Liver (tissue), 9 donors: Measurements from ENCODE around the gene TM7SF2. TPM values are rescaled to one million over a fixed set of nuclear protein-coding genes. Genes with fewer than 3 reads are reported as not detected.
A peak's percentile ranks its signal among the peaks of the same experiment; 100 is the strongest.

Experiments
- DNase-seq: peaks from one replicate; pipeline ENCODE4 v3.0.0-alpha.2; 2017; ENCODE audit warnings: low spot score
- H3K27ac ChIP-seq, 2 donors: one replicate each; pipeline ENCODE4 v1.7.0; 2013; ENCODE audit warnings: inconsistent platforms in 2 of 2, low read length in 2 of 2, control low read depth in 1 of 2, low read depth in 1 of 2, mild to moderate bottlenecking in 1 of 2
- H3K27me3 ChIP-seq, 4 donors: one replicate each; pipeline versions ENCODE4 v1.6.1 to v1.7.0; 2013; ENCODE audit warnings: low read length in 3 of 4, inconsistent platforms in 1 of 4, mild to moderate bottlenecking in 1 of 4, moderate library complexity in 1 of 4; ENCODE audit not compliant: control insufficient read depth in 4 of 4, insufficient read depth in 4 of 4
- H3K36me3 ChIP-seq, 4 donors: one replicate each; pipeline versions ENCODE4 v1.6.1 to v1.7.0; 2013; ENCODE audit warnings: low read length in 3 of 4, mild to moderate bottlenecking in 3 of 4, low read depth in 1 of 4, moderate library complexity in 1 of 4; ENCODE audit not compliant: control insufficient read depth in 4 of 4, insufficient read depth in 3 of 4
- H3K4me1 ChIP-seq, 4 donors: one replicate each; pipeline versions ENCODE4 v1.6.1 to v1.7.0; 2013; ENCODE audit warnings: low read length in 3 of 4, mild to moderate bottlenecking in 3 of 4, moderate library complexity in 1 of 4; ENCODE audit not compliant: control insufficient read depth in 4 of 4, insufficient read depth in 4 of 4
- H3K4me3 ChIP-seq, 3 donors: one replicate each; pipeline versions ENCODE4 v1.6.1 to v1.7.0; 2013; ENCODE audit warnings: low read length in 3 of 3, control low read depth in 1 of 3, low read depth in 1 of 3, mild to moderate bottlenecking in 1 of 3
- H3K9ac ChIP-seq, 2 donors: one replicate each; pipeline ENCODE4 v1.7.0; 2013; ENCODE audit warnings: low read length in 2 of 2, mild to moderate bottlenecking in 2 of 2, moderate library complexity in 2 of 2, control low read depth in 1 of 2, low read depth in 1 of 2
- H3K9me3 ChIP-seq, 4 donors: one replicate each; pipeline versions ENCODE4 v1.6.1 to v1.7.0; 2013; ENCODE audit warnings: low read length in 3 of 4; ENCODE audit not compliant: control insufficient read depth in 4 of 4
- EGR1 ChIP-seq, 2 donors: IDR thresholded peaks; 2 replicates each; pipeline ENCODE4 v1.6.1; 2016 to 2018; ENCODE audit warnings: antibody characterized with exemption in 2 of 2, low read depth in 2 of 2
- FOXA1 ChIP-seq: IDR thresholded peaks from 2 replicates; pipeline ENCODE4 v1.6.1; 2016; ENCODE audit warnings: antibody characterized with exemption
- FOXA2 ChIP-seq: IDR thresholded peaks from 2 replicates; pipeline ENCODE4 v1.6.1; 2016; ENCODE audit warnings: antibody characterized with exemption
- HNF4A ChIP-seq, 2 donors: conservative IDR thresholded peaks; 2 replicates each; pipeline ENCODE4 v1.6.1; 2016; ENCODE audit warnings: antibody characterized with exemption in 2 of 2, mild to moderate bottlenecking in 2 of 2
- HNF4G ChIP-seq: IDR thresholded peaks from 2 replicates; pipeline ENCODE4 v1.6.1; 2016; ENCODE audit warnings: antibody characterized with exemption
- RAD21 ChIP-seq, 2 donors: IDR thresholded peaks; 2 replicates each; pipeline ENCODE4 v1.6.1; 2016; ENCODE audit warnings: antibody characterized with exemption in 2 of 2, mild to moderate bottlenecking in 2 of 2
- RXRA ChIP-seq, 2 donors: IDR thresholded peaks; 2 replicates each; pipeline ENCODE4 v1.6.1; 2017 to 2018; ENCODE audit warnings: antibody characterized with exemption in 2 of 2, mild to moderate bottlenecking in 1 of 2
- TAF1 ChIP-seq: conservative IDR thresholded peaks from 2 replicates; pipeline ENCODE4 v1.6.1; 2016; ENCODE audit warnings: antibody characterized with exemption, mild to moderate bottlenecking
- YY1 ChIP-seq: IDR thresholded peaks from 2 replicates; pipeline ENCODE4 v1.6.1; 2016; ENCODE audit warnings: antibody characterized with exemption, mild to moderate bottlenecking
- WGBS: extraction: QIAGEN DNeasy Blood & Tissue Kit; methylation state at CpG from one replicate; pipeline ENCODE4 v1.1.7; 2013; 5-methylcytosine and 5-hydroxymethylcytosine counted together
- polyA plus RNA-seq, 2 donors: library from polyadenylated mRNA; stranded (reverse) in 1 of 2; unstranded in 1 of 2; fragments of 200-250 nt in 1 of 2; fragments of >200 nt in 1 of 2; fragmentation: Nextera tagmentation in 1 of 2; extraction: Ambion mirVana in 1 of 2; gene quantifications; one replicate each; pipeline versions ENCODE4 v1.2.1 to v1.2.3, GENCODE V29; 2013 to 2015
- total RNA-seq, 2 donors: library from RNA; depleted of rRNA; stranded (reverse); fragments of >200 nt; gene quantifications; one replicate each; pipeline ENCODE4 v1.2.3, GENCODE V29; 2014
- TF ChIP-seq, protein P1 (sequence below): IDR thresholded peaks from 2 replicates; pipeline ENCODE4 v1.6.1; 2016; ENCODE audit warnings: antibody characterized with exemption, mild to moderate bottlenecking
- TF ChIP-seq, protein P2 (sequence below): fragments of 150-350 bp; IDR thresholded peaks from 2 replicates; pipeline ENCODE4 v1.5.1; 2017; ENCODE audit warnings: improper control_type of control experiment, low read depth, low read length; ENCODE audit not compliant: missing input control
- TF ChIP-seq, protein P3 (sequence below): IDR thresholded peaks from 2 replicates; pipeline ENCODE4 v1.6.1; 2016; ENCODE audit warnings: antibody characterized with exemption
- TF ChIP-seq, protein P4 (sequence below): IDR thresholded peaks from 2 replicates; pipeline ENCODE4 v1.6.1; 2016; ENCODE audit warnings: antibody characterized with exemption
- donor health status: healthy.
- donor health status: healthy.
- donor health status: healthy.
- donor health status: healthy.
- donor health status: healthy.

Gene TM7SF2
- total and polyA plus RNA-seq, 4 donors: 39.0 to 337 (median 89.1) TPM

DNA sequence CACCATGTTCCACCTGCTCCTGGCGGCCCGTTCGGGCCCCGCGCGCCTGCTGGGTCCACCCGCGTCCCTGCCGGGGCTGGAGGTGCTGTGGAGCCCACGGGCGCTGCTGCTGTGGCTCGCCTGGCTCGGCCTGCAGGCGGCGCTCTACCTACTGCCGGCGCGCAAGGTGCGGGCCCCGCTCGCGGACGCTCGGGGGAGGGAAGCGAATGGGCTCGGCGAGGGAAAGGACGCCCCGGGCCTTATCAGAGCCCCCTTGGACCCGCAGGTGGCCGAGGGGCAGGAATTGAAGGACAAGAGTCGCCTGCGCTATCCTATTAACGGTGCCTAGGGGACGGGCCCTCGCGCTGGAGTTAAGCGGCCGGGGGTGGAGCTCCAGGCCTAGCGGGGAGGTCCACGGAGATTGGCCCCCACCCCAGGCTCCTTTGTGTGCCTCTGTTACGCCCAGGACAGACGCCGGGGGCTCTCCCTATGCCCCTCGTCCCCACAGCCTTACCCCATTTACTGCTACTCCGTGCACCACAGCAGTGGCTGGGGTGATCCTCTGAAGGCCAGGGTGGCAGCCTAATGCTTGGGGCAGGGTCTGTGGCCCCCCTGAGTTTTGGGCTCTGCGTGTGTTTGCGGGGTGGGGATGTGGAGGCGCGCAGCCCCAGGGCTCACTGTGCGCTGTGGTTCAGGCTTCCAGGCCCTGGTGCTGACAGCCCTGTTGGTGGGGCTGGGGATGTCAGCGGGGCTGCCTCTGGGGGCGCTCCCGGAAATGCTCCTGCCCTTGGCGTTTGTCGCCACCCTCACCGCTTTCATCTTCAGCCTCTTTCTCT lies 1.1 kb downstream of the TM7SF2 start:
- DNase-seq: peak; percentile 84
- Histone ChIP-seq H3K36me3 (peaks cover 0 to 10% (median 10%) of the 10 kb centered on the region in 4 donors), H3K4me1 (peaks cover 26 to 66% (median 55%) of the 10 kb centered on the region in 4 donors), H3K4me3 (peak overlapping the region; percentile 23 to 71 (median 55)), H3K9ac (peak overlapping the region; percentile 31 to 62), H3K9me3 (no peaks in the 10 kb centered on the region), H3K27me3 (no peaks in the 10 kb centered on the region), H3K27ac (peak overlapping the region; percentile 83 to 87)
- TF ChIP-seq, protein P1, sequence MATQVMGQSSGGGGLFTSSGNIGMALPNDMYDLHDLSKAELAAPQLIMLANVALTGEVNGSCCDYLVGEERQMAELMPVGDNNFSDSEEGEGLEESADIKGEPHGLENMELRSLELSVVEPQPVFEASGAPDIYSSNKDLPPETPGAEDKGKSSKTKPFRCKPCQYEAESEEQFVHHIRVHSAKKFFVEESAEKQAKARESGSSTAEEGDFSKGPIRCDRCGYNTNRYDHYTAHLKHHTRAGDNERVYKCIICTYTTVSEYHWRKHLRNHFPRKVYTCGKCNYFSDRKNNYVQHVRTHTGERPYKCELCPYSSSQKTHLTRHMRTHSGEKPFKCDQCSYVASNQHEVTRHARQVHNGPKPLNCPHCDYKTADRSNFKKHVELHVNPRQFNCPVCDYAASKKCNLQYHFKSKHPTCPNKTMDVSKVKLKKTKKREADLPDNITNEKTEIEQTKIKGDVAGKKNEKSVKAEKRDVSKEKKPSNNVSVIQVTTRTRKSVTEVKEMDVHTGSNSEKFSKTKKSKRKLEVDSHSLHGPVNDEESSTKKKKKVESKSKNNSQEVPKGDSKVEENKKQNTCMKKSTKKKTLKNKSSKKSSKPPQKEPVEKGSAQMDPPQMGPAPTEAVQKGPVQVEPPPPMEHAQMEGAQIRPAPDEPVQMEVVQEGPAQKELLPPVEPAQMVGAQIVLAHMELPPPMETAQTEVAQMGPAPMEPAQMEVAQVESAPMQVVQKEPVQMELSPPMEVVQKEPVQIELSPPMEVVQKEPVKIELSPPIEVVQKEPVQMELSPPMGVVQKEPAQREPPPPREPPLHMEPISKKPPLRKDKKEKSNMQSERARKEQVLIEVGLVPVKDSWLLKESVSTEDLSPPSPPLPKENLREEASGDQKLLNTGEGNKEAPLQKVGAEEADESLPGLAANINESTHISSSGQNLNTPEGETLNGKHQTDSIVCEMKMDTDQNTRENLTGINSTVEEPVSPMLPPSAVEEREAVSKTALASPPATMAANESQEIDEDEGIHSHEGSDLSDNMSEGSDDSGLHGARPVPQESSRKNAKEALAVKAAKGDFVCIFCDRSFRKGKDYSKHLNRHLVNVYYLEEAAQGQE: no peak
- TF ChIP-seq EGR1 (IDR thresholded peaks at IDR 0.05; ENCODE audit: low read depth in 2 of 2): no peak
- TF ChIP-seq, protein P2, sequence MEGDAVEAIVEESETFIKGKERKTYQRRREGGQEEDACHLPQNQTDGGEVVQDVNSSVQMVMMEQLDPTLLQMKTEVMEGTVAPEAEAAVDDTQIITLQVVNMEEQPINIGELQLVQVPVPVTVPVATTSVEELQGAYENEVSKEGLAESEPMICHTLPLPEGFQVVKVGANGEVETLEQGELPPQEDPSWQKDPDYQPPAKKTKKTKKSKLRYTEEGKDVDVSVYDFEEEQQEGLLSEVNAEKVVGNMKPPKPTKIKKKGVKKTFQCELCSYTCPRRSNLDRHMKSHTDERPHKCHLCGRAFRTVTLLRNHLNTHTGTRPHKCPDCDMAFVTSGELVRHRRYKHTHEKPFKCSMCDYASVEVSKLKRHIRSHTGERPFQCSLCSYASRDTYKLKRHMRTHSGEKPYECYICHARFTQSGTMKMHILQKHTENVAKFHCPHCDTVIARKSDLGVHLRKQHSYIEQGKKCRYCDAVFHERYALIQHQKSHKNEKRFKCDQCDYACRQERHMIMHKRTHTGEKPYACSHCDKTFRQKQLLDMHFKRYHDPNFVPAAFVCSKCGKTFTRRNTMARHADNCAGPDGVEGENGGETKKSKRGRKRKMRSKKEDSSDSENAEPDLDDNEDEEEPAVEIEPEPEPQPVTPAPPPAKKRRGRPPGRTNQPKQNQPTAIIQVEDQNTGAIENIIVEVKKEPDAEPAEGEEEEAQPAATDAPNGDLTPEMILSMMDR: peak; percentile 64
- TF ChIP-seq, protein P3, sequence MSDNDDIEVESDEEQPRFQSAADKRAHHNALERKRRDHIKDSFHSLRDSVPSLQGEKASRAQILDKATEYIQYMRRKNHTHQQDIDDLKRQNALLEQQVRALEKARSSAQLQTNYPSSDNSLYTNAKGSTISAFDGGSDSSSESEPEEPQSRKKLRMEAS: no peak
- peak; percentile 29 to 62 for TF ChIP-seq RAD21 (IDR thresholded peaks at IDR 0.05)
- 4% methylated on average over 57 of the region's 57 CpGs for WGBS

DNA sequence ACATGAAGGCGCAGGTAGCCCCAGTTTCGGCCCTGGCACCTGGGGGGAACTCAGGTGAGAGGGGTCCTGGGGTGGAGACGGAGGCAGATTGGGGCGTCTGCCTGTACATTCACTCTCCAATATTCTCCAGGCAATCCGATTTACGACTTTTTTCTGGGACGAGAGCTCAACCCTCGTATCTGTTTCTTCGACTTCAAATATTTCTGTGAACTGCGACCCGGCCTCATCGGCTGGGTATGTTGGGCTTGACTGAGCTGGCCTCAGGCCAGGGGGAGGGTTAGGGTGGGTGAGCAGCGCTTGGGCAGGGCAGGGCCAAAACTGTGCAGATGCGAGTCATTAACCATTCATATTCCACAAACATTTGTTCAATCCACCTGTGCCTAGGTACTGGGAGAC lies 1.7 kb downstream of the TM7SF2 start:
- Histone ChIP-seq H3K4me3 (peak overlapping the region in 1 of 3 donors; percentile 55), H3K9me3 (no peaks in the 10 kb centered on the region), H3K27me3 (no peaks in the 10 kb centered on the region), H3K4me1 (peaks cover 26 to 69% (median 55%) of the 10 kb centered on the region in 4 donors), H3K9ac (peak overlapping the region in 1 of 2 donors; percentile 46), H3K36me3 (peaks cover 0 to 10% (median 7%) of the 10 kb centered on the region in 4 donors), H3K27ac (peak overlapping the region; percentile 83 to 87)
- peak; percentile 57 for DNase-seq
- TF ChIP-seq, protein P1: no peak
- TF ChIP-seq HNF4G: no peak
- TF ChIP-seq TAF1: no peak
- no peak for TF ChIP-seq HNF4A (conservative IDR thresholded peaks at IDR 0.05)
- TF ChIP-seq RAD21 (IDR thresholded peaks at IDR 0.05): no peak
- no peak for TF ChIP-seq EGR1 (IDR thresholded peaks at IDR 0.05; ENCODE audit: low read depth in 2 of 2)
- no peak for TF ChIP-seq RXRA (IDR thresholded peaks at IDR 0.05)
- TF ChIP-seq FOXA2: no peak
- TF ChIP-seq YY1: no peak
- no peak for TF ChIP-seq FOXA1
- TF ChIP-seq, protein P4, sequence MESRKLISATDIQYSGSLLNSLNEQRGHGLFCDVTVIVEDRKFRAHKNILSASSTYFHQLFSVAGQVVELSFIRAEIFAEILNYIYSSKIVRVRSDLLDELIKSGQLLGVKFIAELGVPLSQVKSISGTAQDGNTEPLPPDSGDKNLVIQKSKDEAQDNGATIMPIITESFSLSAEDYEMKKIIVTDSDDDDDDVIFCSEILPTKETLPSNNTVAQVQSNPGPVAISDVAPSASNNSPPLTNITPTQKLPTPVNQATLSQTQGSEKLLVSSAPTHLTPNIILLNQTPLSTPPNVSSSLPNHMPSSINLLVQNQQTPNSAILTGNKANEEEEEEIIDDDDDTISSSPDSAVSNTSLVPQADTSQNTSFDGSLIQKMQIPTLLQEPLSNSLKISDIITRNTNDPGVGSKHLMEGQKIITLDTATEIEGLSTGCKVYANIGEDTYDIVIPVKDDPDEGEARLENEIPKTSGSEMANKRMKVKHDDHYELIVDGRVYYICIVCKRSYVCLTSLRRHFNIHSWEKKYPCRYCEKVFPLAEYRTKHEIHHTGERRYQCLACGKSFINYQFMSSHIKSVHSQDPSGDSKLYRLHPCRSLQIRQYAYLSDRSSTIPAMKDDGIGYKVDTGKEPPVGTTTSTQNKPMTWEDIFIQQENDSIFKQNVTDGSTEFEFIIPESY: no peak
- WGBS: 20% methylated on average over 14 of the region's 14 CpGs
